Measurements from ENCODE around the gene NGF. TPM values are rescaled to one million over a fixed set of nuclear protein-coding genes. Genes with fewer than 3 reads are reported as not detected.

NGF gene
- total and polyA plus RNA-seq, 3 donors from 2014 or later = 0.63 to 3.3 (median 1.4) TPM

DNA sequence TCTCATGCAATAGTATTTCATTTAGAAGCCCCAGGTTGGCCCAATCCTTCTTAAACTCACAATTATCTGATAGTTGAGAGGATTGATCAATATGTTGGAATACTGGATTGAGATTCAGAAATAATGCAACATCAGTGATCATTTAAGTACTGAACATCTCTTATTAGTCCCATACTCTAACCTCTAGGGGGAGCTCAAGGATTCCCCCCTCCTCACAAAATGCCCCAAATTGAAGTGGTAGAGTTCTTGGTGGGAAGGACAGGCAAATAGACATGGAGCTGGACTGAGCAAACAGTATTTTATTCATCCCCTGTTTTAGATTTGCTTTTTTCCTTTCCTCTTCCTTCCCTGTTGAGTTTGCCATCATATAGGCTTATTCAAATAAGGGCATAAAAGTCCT lies 62.8 kb downstream of the NGF start:
- no peaks in the 10 kb centered on the region for H3K9me3 ChIP-seq
- no peak overlapping the region for H3K27ac ChIP-seq
- intact Hi-C loops (cut with DNase I; ENCODE audit: low total_unique reads) = no loop called here
- no peak for DNase-seq
- H3K4me3 ChIP-seq = no peak overlapping the region
- peaks cover 5% of the 10 kb centered on the region for H3K4me1 ChIP-seq
- no peaks in the 10 kb centered on the region for H3K27me3 ChIP-seq
- TF ChIP-seq POLR2A (IDR thresholded peaks at IDR 0.05) = no peak
- no peak for TF ChIP-seq CTCF (IDR thresholded peaks at IDR 0.05)
- H3K36me3 ChIP-seq (ENCODE audit: low read depth, missing control alignments) = no peaks in the 10 kb centered on the region

DNA sequence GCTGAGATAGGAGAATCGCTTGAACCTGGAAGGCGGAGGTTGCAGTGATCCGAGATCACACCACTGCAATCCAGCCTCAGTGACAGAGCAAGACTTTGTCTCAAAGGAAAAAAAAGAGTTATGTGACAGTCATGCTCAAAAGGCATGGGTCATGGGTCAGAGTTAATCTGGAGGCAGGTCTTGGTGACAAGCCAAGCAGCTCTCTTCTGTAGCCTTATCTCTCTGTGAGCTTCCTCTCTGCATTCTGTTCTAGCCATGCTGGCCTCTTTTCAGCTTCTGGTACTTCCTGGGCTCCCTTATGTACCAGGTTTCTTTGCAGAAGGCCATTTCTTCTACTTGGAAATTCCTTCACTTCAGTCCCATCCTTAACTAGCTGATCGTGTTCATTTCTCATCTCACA lies 63.6 kb downstream of the NGF start:
- H3K4me3 ChIP-seq = no peak overlapping the region
- no peak for DNase-seq
- H3K9me3 ChIP-seq = no peaks in the 10 kb centered on the region
- H3K36me3 ChIP-seq (ENCODE audit: low read depth, missing control alignments) = no peaks in the 10 kb centered on the region
- H3K27ac ChIP-seq = no peak overlapping the region
- no peak for TF ChIP-seq CTCF (IDR thresholded peaks at IDR 0.05)
- TF ChIP-seq POLR2A (IDR thresholded peaks at IDR 0.05) = no peak
- intact Hi-C loops (cut with DNase I; ENCODE audit: low total_unique reads) = no loop called here
- no peaks in the 10 kb centered on the region for H3K27me3 ChIP-seq
- peaks cover 5% of the 10 kb centered on the region for H3K4me1 ChIP-seq
- WGBS, 2 donors = 81 to 86% methylated on average over 4 of the region's 4 CpGs

DNA sequence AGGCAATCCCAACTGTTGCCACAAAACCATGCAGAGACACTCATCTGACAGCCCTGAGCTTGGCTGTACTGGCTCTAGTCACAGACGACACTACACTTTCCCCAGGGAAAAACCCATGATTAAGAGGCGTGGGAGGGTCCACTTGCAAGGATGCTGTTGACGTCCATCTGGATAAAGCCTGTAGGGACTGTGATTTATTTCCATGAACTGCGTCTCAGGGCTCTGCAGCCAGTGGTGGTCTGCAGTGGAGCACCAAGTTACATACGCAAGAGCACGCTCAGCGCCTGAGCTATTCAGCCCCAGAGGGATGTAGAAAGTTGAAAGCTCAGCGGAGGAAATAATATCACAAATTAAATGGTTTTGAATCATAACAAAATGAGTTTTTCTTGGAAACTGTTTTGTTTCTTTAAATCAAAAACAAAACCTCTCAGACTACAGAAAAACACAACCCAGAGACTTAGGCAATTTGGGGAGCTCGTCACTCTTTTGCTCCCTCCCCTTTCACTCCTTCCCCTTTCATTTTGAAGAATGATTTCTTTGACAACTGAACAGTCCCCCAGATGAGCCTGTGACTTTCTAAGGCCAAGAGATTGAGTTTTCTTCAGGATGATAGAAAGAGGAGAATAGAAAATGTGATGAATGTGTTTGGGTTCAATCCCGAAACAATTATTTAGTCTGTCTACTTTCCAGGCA lies 71.2 kb downstream of the NGF start:
- no peaks in the 10 kb centered on the region for H3K9me3 ChIP-seq
- H3K27me3 ChIP-seq = no peaks in the 10 kb centered on the region
- WGBS, 2 donors = 67 to 76% methylated on average over 10 of the region's 10 CpGs
- H3K27ac ChIP-seq = no peak overlapping the region
- intact Hi-C loops (cut with DNase I; ENCODE audit: low total_unique reads) = no loop called here
- no peaks in the 10 kb centered on the region for H3K4me1 ChIP-seq
- no peak for DNase-seq
- no peak for TF ChIP-seq CTCF (IDR thresholded peaks at IDR 0.05)
- no peak for TF ChIP-seq POLR2A (IDR thresholded peaks at IDR 0.05)
- no peaks in the 10 kb centered on the region for H3K36me3 ChIP-seq (ENCODE audit: low read depth, missing control alignments)
- no peak overlapping the region for H3K4me3 ChIP-seq

- Histone ChIP-seq H3K27ac (no peak overlapping the region), H3K27me3 (no peaks in the 10 kb centered on the region), H3K36me3 (ENCODE audit: low read depth, missing control alignments) (no peaks in the 10 kb centered on the region), H3K9me3 (no peaks in the 10 kb centered on the region), H3K4me3 (no peak overlapping the region), H3K4me1 (no peaks in the 10 kb centered on the region)
- DNase-seq = no peak
- intact Hi-C loops (cut with DNase I; ENCODE audit: low total_unique reads) = no loop called here
- 89 to 97% methylated on average over 1 of the region's 1 CpG for WGBS, 2 donors
- TF ChIP-seq POLR2A (IDR thresholded peaks at IDR 0.05) = no peak
- TF ChIP-seq CTCF (IDR thresholded peaks at IDR 0.05) = no peak
Observed at GRCh38 chr1:115265099-115265498, 73.0 kb downstream of the NGF start.

DNA sequence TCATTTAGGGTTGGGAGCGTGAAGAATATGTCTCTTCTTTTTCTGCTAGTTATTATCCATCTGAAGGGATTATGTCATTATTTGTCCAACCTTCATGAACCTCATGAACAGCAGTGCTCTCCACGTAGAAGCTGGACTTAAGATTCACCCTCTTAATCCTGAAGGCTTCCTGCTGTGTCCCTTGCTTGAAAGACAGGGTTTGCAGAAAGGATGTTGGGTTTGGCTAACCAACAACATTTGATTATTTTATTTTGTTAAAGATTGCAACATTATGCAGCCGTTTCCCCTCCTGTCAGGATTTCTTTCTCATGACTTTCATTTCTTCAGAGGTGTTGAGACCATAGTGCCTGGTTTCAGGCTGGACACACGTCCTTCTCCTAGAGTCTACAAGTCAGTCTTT lies 75.2 kb downstream of the NGF start:
- WGBS, 2 donors = 66 to 76% methylated on average over 4 of the region's 4 CpGs
- Histone ChIP-seq H3K36me3 (ENCODE audit: low read depth, missing control alignments) (no peaks in the 10 kb centered on the region), H3K9me3 (no peaks in the 10 kb centered on the region), H3K27ac (no peak overlapping the region), H3K4me3 (no peak overlapping the region), H3K27me3 (no peaks in the 10 kb centered on the region), H3K4me1 (no peaks in the 10 kb centered on the region)
- DNase-seq = no peak
- intact Hi-C loops (cut with DNase I; ENCODE audit: low total_unique reads) = no loop called here
- no peak for TF ChIP-seq CTCF (IDR thresholded peaks at IDR 0.05)
- no peak for TF ChIP-seq POLR2A (IDR thresholded peaks at IDR 0.05)

Measured in testis (tissue), 3 donors.